ENCODE results near the gene NUCB2.

NUCB2 gene

GRCh38 chr11:17343907-17344306 lies 67.4 kb downstream of the NUCB2 start:
- no peak for DNase-seq

DNA sequence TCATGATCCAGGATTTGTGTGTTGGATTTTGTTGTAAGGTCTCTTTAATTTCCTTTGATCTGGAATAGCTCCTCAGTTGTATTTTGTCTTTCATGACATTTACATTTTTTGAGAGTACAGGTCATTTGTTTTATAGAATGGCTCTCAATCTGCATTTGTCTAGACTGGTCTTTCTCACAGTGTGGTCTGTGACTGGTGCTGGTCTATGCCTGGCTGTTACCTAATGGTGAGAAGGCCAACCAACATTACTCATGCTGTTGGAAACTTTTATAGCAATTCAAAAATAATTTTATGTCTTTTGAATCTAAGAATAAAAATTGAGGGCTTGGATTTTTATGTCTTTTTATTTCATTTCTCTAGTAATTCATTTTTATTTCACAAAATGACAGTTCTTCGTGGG lies 71.1 kb downstream of the NUCB2 start:
- no peak for DNase-seq

DNA sequence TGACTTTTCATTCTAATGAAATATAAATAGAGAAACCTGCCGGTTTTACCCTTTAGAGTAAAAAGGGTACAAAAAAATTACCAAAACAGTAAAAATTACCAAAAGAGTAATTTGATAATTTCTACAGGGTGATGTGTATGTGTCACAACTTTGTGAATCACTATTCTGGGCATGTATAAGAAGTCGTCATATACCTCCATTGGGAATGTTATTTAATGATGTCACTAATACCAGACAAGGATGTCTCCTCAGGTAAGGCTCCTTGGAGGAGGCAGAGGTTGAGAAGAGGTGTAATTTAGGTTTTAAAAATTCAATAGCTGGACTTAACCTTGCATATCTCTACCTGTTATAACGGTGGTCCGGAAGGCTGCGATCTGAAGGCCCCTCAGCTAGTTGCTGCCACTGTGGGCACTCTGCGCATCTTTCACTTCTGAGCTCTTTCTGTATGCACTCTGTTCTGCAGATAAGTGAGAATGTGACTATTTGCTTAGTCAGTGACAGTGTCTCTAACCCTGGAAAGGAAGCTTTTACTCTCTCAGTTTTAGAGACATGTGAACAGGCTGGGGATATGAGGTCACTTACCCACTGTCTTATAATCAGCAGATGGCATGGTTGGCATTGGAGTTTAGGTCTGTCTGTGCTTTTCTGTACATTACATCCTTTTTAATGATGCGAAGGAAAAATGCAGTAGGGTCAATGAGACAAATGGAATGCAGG lies 74.1 kb downstream of the NUCB2 start:
- DNase-seq: no peak

DNA sequence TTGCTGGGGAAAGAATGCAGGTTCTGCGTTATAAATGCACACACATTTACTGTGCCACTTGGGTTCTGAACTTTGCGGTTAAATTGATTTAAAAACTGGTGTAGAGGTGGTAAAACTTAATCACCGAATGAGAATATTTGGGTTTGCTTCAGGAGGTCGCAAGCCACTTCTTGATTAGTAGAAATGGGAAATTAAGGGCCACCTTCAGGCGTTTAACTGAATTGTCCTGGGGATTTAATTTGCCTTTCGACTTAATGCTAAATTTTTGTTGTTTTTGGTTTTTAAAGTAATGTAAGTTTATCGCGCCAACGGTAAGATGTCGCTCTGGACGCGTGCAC lies 74.6 kb downstream of the NUCB2 start:
- DNase-seq: no peak

GRCh38 chr11:17351510-17352176 lies 75.1 kb downstream of the NUCB2 start, which contains the start of gene NCR3LG1:
Gene NCR3LG1, plus strand, starts transcription at chr11:17351800. Its CDS starts 170 bp downstream, at chr11:17351970.
- peak; percentile 26 for DNase-seq

- peak; percentile 27 for DNase-seq
These were observed 76.6 kb downstream of the NUCB2 start for GRCh38 chr11:17352950-17353820.

DNA sequence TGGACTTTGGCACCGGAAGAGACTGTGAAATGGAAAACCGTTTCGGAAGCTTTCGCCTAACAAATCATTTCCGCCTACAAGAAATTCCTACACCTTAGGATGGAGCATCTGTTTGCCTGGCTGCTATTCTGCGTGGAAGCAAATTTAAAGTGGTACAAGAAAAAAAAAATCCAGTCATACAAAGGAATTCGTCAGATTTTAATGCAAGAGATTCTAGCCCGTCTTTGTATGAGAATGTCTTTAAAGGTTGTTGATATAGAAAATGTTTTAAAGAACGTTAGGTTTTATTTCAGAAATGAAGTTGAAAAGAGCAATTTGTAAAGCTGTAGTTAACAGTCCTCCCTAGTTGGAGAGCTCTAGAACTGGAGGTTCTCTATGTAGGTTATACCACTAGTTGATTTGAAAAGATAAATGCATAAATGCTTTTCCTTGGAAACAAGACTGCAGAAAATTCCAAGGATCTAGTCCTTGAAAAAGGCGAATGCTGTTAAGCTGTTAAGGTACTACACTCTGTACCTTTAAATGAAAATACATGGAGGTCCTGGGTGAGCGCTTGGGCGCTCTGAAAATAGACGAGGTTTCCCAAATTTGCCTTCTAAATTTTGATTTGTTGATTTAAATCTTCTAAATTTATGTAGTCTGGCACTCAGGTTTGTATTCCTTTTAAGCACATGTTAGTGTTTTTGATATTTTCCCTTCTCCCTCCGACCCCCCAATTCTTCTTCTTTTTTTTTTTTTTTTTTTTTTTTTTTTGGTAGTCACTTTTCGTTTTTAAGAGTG lies 77.5 kb downstream of the NUCB2 start:
- DNase-seq: no peak

DNA sequence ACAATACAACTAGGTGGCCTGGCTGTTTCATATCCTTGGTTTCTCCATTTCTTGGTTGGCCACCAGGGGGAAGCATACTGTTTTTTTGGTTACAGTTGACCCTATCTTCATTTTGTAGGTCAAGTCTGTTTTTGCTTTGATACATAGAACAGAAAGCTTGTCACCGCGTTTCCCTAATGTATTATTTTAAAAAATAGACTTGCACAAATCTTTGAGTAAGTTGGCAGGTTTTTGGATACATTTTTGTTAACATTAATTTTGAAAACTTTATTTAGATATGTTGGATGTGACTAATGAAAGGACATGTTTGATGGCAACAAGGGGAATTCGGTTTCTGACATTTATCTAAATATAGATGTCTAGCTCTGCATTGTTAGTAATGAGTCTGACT lies 78.1 kb downstream of the NUCB2 start:
- peak; percentile 77 for DNase-seq

DNA sequence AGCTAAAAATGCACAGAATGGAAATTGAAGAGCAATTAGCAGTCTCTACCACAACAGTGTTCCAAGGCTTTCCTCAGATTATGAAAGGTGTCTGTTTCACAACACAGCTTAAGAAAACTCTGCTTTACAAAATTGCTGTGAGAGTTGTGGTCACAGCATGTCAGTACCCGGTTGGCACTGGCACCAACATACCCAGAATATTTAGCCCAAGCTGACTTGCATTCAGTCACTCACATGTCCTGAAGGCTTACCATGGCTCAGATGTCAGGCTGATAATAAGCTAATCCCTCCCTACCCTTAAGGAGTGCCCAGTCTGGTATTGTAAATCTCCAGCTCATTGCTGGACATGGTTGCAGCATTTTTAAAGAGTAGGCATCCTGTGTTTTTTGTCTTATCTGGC lies 90.0 kb downstream of the NUCB2 start:
- no peak for DNase-seq

GRCh38 chr11:17368551-17368950 lies 92.0 kb downstream of the NUCB2 start:
- no peak for DNase-seq

DNA sequence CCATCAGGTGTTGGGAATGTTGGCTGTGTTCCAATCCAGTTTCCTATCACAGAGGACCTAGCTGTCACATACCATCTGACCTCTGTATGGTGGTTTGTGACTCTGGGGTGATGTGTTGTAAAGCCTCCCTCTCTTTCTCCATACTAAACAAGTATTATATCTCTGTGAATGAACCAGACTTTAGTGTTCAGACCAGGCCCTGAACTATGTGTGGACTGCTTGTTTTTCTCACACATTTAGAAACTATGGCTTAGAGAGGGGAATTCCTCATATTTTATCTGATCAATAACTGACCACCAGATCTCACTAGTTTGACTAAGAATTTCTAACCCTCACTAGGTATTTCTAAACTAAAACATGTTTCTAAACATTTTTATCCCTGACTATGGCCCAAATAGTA lies 92.6 kb downstream of the NUCB2 start:
- DNase-seq: no peak

GRCh38 chr11:17369684-17370243 lies 93.2 kb downstream of the NUCB2 start:
- no peak for DNase-seq

DNA sequence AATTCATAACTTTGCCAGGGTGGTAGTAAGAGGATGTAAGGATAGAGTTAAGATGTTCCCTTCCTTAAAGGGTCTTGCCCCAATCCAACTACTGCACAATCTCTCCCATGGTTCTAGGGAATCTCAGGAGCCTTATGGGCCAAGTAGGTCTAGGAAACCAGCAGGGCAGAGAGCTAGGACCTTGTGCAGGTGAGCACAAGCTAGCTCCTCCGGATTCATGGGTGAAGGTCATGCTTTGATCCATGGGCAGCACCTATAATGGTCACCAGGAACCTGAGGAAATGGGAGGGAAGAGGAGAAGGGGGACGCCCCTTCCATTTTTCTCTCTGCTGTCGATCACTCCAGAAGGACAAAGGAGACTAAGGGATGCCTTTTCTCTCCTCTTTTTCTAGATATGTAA lies 95.1 kb downstream of the NUCB2 start:
- DNase-seq: no peak

DNA sequence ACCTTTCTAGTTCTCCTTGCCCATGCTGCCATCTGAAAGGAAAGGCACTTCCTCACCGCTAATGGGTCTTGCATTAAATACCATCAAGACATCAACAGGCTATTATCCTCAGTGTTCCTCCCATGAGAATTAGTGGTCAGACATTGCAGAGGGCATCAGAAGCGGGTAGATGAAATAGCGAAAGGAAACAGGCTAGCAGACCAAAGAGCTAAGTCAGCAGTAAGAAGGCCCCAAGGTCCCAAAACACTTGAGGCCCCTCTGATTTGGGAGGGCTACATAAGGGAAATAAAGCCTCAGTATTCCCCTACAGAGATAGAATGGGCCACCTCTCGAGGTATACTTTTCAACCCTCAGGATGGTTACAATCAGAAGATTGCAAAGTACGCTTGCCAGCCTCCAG lies 99.0 kb downstream of the NUCB2 start:
- DNase-seq: no peak

DNA sequence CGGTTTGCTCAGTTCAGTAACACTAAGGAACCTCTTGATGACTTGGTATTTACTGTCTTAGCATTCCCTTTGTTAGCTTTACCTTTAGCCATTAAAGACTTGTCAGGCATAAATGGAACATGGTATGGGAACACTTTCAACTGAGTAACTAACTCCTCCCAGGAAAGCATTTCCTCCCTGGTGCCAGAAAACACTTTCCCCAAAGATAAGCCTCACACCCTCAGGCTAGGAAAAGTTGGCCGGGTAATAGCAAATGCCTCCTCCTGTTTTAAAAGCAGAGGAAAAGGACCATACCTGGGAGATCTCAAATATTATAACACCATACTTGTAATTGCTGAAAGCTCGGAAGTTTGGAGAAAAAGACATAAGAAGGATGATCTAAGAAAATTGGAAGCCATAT lies 100.0 kb downstream of the NUCB2 start:
- no peak for DNase-seq

- DNase-seq: no peak
These were observed 102.1 kb downstream of the NUCB2 start for GRCh38 chr11:17378655-17379054.

- no peak for DNase-seq
These were observed 103.0 kb downstream of the NUCB2 start for GRCh38 chr11:17379383-17380180.

- no peak for DNase-seq
These were observed 104.6 kb downstream of the NUCB2 start for GRCh38 chr11:17381156-17381555.
